SK-MEL-5 (cell line): ENCODE results near the gene SDK1. TPM values are rescaled to one million over a fixed set of nuclear protein-coding genes. Genes with fewer than 3 reads are reported as not detected.
"Not testable (repeated sequence)": the region's sequence is repeated elsewhere in the genome, so short reads cannot be mapped to it uniquely, and the experiment has no call there.

Experiments used
- DNase-seq: peaks from one replicate; pipeline ENCODE4 v3.0.0-alpha.2; 2016; ENCODE audit warnings: low read depth, low spot score
- in situ Hi-C: cut with HindIII; loops from 2 replicates; pipeline ENCODE4 v1.10.0; 2016; ENCODE audit warnings: low sequenced_read_pairs, high pct_unique_total_duplicates, low pct_unique_long_range_greater_than_20kb
- total RNA-seq: library from RNA; depleted of rRNA; stranded (reverse); fragments of >200 nt; shearing (Covaris generic); gene quantifications from 2 replicates; pipeline ENCODE4 v1.2.3, GENCODE V29; 2014

Gene SDK1
- total RNA-seq, 1 experiment from 2014 or later = 0.13 TPM

DNA sequence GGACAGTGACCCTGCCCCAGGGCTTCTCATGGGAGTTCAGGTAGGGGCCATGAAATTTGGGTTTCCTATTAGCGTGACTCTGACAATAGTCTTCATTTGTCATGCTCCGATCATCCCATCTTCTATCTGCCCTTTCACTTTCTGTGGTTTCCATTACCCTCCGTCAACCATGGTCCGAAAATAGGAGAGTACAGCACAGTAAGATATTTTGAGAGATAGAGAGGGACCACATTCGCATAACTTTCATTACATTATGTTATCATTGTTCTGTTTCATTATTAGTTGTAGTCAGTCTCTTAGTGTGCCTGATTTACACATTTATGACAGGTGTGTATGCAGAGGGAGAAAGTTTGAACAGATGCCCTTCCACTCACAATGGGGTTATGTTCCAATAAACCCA is 649.2 kb downstream of the SDK1 start:
- in situ Hi-C loops = no loop called here

DNA sequence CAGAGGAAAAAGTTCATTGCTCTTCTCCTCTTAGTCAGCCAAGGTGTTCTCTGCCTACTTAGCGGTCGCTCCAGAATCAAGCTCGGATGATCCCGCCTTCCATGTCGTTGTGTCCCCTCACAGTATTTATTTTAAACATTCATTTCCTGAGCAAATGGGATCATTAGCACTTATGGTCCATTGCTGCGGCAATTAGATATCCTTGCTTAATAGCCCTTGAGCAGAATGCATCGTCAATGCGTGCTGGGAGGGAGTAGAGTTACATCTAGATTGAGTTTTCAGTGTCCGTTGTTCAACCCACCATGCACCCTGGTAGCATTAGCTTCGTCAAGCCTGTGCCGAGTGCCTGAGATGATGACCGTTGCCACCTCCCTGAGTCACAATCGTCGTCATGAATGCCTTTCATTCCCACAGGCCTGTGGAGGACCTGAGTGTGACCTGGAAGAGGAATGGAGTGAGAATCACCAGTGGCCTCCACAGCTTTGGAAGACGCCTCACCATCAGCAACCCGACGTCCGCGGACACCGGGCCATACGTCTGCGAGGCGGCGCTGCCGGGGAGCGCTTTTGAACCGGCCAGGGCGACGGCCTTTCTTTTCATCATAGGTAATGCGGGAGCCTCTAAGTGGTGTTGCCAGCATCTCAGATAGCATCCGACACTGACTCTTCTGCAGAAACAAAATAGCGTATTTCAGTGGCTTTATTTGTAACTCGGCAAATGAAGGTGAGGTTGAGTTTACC is 650.4 kb downstream of the SDK1 start:
- DNase-seq = no peak
- in situ Hi-C loops = no loop called here

More for the DNA sequence above, 649.2 kb downstream of the SDK1 start:
- DNase-seq = no peak

DNA sequence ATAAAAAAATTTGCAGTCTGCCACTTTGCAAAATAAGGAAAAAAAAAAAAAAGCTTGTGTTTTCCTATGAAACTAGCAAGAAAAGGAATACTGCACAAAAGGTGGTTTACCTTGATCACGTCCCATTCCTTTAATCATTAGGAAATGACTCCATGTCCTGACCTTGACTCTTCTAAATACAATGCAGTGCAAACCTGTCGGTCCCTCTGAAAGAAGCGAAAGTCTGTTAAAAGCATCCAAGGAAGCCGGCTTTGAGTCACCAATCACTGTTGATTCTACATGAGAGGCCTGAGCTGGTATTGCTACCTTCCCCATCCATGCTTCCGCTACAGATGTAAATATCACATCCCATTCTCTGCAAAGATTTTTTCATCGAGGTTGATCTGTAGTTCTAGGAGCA is 652.1 kb downstream of the SDK1 start:
- in situ Hi-C loops = no loop called here
- DNase-seq = no peak

DNA sequence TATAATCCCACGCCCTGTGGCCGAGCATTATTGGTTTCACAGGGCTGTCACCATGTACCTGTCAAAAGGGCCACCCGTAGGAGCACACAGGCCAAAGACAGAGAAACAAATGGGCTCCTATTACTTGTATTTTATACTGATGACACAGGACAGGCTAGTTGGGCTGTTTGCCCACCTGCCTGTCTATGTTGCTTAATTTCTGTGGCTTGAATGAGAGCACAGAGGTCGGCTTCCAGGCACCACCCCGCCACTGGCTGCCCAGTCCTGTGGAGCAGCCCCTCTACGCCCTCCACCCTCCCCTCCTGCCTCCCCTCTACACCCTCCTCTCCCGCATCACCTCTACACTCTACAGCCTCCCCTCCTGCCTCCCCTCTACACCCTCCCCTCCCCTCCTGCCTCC is 652.9 kb downstream of the SDK1 start:
- DNase-seq = no peak
- in situ Hi-C loops = no loop called here

DNA sequence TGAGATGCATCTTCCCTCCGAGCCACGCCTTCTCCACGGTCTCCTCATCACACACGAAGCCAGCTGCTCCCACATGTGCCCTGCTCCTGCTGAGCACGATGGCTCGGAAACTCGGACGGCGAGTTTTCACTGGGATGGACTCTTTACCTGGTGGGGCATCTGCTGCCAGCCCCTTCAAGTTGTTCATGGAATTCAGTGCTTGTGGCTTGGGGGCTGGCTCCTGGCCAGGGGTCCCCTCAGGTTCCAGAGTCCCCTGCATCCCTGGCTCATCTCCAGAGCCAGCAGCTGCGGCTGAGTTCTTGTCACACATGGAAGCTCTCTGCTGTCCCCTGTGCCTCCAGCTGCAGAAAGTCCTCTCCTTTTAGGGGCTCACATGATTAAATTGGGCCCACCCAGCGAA is 654.0 kb downstream of the SDK1 start:
- in situ Hi-C loops = no loop called here
- no peak for DNase-seq

DNA sequence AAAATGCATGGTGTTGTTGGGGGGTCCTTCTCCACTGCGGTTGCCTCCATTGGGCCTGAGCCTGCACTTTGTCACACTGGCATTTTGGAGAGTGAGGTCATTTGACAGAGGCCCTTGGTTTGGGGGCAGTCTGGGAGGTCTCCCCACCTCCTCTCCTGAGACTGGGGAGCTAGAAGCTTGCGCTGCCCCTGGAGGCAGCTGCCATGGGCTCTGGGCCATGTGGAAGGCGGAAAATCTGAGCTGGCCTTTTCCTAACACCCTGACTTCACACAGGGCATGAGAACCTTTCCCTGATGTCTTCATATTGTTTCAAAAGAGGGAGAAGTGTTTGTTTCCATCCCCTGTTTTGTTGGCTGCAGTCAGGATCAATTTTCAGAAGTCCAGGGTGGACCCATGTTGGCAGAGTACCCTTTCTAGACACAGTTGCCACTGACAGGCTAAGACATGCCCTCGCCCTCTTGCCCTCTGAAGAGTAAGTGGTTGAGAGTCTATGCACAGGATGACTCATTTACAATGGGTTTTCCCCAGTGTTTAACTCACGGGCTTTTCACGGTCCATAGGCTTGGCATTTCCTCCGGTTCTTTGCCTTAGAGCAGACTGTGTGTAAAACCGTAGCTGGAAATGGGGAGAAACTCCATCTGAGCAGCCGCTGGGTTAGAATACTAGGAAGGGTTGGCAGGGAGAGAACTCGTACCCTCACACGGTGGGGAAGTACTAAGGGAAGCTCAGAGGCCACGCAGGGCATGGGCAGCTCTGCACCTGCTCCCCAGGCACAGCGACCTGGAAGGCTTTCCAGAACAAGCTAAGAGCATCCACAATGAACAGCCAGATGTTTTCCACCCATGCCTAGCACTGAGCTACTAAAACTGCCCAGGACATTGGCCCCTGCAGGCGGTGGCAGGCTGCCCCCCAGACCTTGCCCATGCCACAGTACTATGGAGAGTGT is 655.0 kb downstream of the SDK1 start:
- in situ Hi-C loops = no loop called here
- no peak for DNase-seq

DNA sequence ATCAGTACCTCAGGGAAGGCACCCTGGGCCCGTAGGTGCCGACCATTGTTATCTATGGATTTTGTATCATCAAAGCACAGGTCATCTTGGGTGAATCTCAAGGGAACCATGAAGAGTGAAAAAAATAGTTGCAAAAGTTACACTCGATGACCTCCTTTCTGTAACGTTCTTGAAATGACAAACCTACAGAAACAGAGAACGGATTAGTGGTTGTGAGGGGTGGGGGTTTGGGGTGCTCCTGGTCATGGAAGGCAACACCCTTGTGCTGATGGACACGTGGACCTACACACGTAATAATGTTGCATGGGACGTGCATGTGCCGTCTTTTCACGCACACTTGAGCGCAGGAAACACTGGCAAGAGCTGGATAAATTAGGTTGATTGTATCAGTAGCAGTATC is 655.9 kb downstream of the SDK1 start:
- in situ Hi-C loops = no loop called here
- no peak for DNase-seq

DNA sequence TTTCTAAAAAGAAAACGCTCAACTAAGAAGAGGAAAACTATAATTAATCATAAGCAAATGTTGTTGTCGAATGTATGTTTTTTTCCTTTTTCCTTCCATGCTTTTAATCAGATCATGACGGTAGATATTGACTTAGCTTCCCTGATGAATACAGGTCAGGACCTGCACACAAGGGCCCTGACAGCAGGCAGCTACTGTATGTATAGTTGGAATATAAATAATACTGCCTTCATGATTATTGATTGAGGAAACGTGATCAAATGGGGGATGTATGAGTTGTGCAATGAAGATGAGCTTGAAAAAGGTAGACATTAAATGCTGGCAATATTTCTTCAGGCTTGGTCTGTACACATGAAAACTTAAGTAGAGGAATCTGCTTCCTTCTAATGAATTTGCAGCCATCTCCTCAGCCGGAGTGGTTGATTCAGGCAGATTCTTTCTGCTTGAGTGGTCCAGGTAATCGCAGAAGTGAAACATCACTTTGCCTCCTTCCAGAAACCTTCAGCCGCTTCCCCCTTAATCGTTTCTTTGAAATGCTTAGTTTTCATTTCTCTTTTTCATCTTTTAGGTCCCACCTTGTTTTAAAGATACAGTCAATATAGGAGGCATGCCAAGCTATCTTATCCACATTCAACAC is 656.5 kb downstream of the SDK1 start:
- no peak for DNase-seq
- in situ Hi-C loops = no loop called here

DNA sequence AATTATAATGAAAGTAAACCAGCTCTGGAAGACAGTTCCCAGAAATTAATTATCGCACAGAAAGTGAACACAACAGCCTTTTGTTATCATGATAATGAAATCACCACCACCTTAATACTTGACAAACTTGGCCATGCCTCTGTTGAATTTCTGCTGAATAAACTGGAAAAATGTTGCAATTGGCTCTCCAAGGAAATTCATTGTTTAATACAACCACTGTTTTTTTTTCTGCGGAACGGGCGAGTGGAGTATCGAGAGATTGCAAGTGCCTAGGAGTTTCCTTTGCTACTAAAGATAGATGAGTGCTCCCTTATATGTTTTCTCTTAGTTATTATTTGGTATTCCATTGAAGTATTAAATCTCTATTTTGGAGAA is 657.0 kb downstream of the SDK1 start:
- DNase-seq = no peak
- in situ Hi-C loops = no loop called here

DNA sequence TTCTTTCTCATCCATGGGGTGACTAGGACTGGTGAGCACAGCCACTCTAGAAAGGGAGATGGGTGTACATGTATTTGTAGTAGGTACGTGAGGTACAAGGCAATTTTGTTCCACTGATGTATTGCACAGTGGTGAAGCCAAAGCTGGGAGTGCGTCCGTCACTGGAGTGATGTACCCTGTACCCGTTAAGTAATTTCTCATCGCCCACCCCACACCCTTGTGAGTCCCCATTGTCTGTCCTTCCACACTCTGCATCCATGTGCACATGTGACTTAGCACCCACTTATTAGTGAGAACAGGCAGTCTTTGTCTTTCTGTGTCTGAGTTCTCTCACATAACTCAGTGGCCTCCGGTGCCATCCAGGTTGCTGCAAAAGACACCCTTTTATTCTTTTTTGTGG is 658.3 kb downstream of the SDK1 start:
- in situ Hi-C loops = no loop called here
- DNase-seq = no peak

DNA sequence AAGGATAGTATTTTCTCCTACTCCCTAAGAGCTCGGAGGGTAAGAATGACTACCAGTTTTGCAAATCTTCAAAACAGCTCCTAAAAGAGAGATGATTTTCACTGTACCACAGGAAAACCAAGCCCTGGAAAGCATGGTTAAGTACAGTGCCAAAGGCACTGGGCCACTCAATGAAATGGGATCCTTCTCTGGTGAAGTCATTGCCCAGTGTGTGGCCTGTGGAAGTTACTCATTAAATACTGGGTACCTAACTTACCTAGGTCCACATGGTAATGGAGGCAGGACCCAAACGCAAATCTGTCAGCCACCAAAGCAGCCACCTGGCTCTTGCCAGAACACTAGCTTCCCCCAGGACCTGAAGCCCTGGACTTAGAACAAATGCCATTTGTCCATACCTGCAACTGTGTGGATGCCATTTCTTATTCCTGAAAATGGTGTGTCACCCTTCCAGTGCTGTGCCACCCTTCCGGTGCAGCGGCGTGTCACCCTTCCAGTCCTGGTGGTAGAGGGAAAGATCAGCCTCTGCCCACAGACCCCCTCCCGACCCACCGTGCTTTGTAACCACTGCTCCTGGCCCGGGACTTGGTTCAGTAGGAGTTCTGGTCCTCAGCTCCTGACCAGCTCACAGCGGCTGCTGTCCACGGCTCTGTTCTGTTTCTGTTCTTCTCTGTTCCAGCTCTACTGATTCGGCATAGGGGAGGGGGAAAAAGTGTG is 659.2 kb downstream of the SDK1 start:
- no peak for DNase-seq
- in situ Hi-C loops = no loop called here

DNA sequence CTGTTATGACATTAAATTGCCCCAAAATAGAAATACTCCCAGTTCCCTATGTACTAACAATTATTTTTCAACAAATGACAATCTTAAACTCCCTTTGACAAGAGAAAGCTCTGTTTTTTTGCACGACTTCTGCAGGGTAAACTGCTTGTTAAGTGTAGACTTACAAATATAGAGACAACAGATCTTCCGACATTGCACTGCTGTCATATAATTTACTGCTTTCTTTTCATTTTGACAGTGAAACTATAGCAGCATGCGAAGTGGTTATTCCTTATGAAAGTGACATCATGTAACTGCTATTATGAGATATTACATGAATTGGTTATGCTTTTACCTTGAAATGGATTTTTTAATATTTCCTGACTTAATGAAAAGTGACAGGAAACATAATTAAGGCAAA is 659.9 kb downstream of the SDK1 start:
- in situ Hi-C loops = no loop called here

DNA sequence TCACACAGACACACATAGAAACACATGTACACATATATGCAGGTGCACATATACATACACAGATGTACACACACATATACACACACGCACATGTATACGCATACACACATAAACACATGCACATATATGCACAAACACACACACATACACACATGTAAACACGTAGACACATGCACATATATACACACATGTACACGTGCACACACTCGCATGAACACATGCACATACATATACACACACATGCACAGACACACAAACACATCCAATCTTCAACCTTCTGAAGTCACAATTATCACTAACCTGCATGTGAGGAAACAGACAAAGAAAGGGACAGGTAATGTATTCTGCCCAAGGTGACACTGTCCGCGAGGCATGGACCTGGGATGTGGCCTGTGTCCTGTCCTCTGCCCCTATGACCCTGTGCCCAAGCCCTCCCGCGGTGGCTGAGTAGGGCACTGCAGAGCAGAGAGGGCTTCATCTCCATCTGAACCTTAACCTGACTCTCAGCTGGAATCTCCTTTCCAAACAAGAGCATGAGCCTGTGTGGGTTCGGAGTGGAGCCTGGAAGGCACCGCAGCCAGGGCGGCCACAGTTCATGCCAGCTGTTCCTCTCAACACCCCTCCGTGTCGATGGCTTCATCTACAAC is 660.9 kb downstream of the SDK1 start:
- in situ Hi-C loops = no loop called here
- no peak for DNase-seq

More for the DNA sequence above, 659.9 kb downstream of the SDK1 start:
- no peak for DNase-seq

DNA sequence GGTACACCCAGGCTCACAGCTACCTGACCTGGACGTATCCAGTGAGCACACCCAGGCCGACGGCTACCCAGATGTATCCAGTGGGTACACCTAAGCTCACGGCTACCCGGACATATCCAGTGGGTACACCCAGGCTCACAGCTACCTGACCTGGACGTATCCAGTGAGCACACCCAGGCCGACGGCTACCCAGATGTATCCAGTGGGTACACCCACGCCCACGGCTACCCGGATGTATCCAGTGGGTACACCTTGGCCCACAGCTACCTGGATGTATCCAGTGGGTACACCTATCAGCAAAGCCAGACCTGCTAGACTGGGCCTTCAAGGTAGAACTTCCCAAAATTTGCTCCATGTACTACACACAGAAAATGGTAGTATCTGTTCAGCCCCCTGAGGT is 662.7 kb downstream of the SDK1 start:
- in situ Hi-C loops, DNase-seq: not testable (repeated sequence)

DNA sequence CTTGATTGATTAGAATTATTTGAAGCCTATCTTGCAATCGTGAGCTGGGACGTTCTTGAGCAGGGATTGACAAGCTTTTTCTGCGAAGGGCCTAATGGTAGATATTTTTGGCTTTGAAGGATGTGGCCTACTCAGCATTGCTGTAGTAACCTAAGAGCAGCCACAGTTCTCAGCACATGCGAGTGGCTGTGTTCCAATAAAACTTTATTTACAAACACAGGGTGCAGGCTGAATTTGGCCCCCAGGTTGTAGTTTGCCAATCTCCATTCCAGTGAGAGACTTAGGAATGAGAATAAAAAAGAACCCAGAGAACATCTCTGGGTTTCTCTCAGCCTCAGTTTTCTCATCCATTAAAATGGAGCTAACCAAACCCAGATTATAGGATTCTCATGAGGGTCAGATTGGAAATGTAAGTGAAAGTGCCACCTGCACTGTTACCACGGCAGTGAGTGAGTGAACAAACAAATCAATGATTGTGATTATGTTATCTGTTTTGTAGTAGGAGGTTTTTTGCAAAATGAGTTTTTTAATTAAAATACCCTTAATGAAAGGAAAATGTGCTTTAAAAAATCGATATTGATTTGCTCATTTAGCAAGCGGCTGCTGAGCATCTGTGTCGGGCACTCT is 664.0 kb downstream of the SDK1 start:
- in situ Hi-C loops = no loop called here
- DNase-seq = no peak

DNA sequence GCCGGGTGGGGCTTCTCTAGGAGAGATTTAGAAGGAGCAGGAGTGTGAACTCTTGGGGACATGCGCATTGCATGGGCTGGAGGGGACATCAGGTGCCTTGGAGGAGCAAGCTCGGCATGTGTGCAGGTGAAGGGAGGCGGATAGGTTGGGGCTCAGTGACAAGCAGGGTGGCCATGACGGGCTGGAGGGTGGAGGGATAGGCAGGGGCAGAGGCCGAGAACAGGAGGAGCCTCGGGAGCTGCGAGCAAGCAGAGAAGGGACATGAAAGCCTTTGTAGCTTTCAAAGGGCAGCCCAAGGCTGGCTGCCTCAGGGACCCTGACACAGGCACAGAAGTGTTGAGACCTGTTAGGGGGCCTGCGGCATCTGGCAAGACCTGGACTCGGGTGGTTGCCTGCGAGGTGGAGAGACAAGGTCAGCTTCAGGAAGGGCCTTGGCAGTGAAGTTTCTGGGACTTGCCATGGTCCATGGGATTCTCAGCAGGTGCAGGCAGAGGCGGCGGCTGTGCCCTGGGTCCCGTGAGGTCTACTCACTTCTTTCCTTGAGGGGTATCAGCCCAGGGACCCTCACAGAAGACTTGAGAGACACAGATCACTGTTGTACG is 664.8 kb downstream of the SDK1 start:
- no peak for DNase-seq
- in situ Hi-C loops = no loop called here

DNA sequence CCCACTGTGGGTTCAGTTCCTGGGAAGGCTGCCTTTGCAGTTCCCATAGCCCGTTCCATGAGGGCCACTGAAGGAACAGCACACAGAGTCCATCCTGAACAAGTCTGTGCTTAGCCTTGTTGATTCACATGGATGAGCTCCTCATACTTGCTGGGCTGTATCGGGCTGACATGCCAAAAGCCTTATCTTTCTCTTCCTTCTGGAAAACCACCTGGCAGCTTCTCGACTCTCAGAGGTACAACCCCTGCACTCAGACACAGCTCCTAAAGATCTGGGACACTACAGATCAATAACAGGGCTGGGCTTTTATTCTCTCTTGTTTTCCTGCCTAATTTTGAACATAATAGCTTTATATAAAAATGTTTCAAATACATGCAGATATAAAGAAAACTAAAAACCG is 667.2 kb downstream of the SDK1 start:
- no peak for DNase-seq
- in situ Hi-C loops = no loop called here
